Esophagus squamous epithelium (tissue), 5 donors: ENCODE measurements around the gene ANAPC16. TPM values are rescaled to one million over a fixed set of nuclear protein-coding genes. Genes with fewer than 3 reads are reported as not detected.

Source experiments
- DNase-seq: peaks from one replicate; lab custom pipeline; 2025; lab: John Stamatoyannopoulos, UW
- H3K27ac ChIP-seq, 4 donors: fragments of 200-600 bp; sonication (generic); one replicate each; pipeline ENCODE4 v1.5.1; 2016 to 2019; ENCODE audit warnings: mild to moderate bottlenecking in 1 of 4
- H3K27me3 ChIP-seq, 4 donors: fragments of 200-600 bp; sonication (generic); 1 replicate in 3 of 4; 2 replicates in 1 of 4; pipeline versions ENCODE4 v1.5.1 to v1.6.0; 2017 to 2021; ENCODE audit warnings: antibody characterized with exemption in 1 of 4
- H3K36me3 ChIP-seq, 3 donors: fragments of 200-600 bp; sonication (generic); one replicate each; pipeline ENCODE4 v1.5.1; 2016 to 2019
- H3K4me1 ChIP-seq, 3 donors: fragments of 200-600 bp; sonication (generic); one replicate each; pipeline ENCODE4 v1.5.1; 2017 to 2019
- H3K4me3 ChIP-seq, 4 donors: fragments of 200-600 bp; sonication (generic); 1 replicate in 3 of 4; 2 replicates in 1 of 4; pipeline ENCODE4 v1.5.1; 2016 to 2019; ENCODE audit warnings: mild to moderate bottlenecking in 2 of 4, moderate library complexity in 1 of 4
- H3K9me3 ChIP-seq, 3 donors: fragments of 200-600 bp; sonication (generic); one replicate each; pipeline ENCODE4 v1.5.1; 2016 to 2019
- POLR2A ChIP-seq, 4 donors: fragments of 450-650 bp; IDR thresholded peaks; one replicate each; pipeline ENCODE4 v1.6.1; 2017; ENCODE audit warnings: antibody characterized with exemption in 4 of 4, mild to moderate bottlenecking in 4 of 4, moderate library complexity in 3 of 4
- WGBS, 2 donors: methylation state at CpG; one replicate each; pipeline ENCODE4 v1.1.5; 2018; 5-methylcytosine and 5-hydroxymethylcytosine counted together
- intact Hi-C: fragments of 100-400 bp; cut with DNase I; formaldehyde crosslinking; loops from one replicate; pipeline ENCODE4 v1.15.0; 2022
- total RNA-seq, 4 donors: library from RNA; depleted of rRNA; stranded (reverse); fragments of >200 nt; gene quantifications; one replicate each; pipeline ENCODE4 v1.1.0, GENCODE V29; 2016
- TF ChIP-seq, protein P1 (sequence below), 6 experiments: fragments of 450-650 bp in 4 of 6; fragments of 200-600 bp in 2 of 6; sonication (generic) in 2 of 6; IDR thresholded peaks; one replicate each; pipeline ENCODE4 v1.5.1; 2016 to 2019; ENCODE audit warnings: antibody characterized with exemption in 6 of 6, mild to moderate bottlenecking in 4 of 6, moderate library complexity in 4 of 6
- donor health status: DM: yes; HTN: yes; CAD: no.

Gene ANAPC16
- total RNA-seq, 4 donors from 2014 or later = 34.2 to 104 (median 58.1) TPM

DNA sequence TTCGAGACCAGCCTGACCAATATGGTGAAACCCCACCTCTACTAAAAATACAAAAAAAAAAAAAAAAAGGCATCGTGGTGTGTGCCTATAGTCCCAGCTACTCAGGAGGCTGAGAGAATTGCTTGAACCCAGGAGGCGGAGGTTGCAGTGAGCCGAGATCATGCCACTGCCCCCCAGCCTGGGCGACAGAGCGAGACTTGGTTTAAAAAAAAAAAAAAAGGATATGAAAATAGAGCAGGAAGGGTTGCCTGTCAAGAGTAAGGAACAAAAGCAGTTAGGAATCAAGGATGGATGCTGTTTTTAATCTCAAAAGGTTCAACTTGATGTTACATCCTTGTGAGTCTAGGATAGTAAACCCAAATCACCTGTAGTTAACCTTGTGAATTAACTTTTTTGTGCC lies 12.0 kb downstream of the ANAPC16 start:
- H3K9me3 ChIP-seq = no peaks in the 10 kb centered on the region
- H3K27me3 ChIP-seq = no peaks in the 10 kb centered on the region
- WGBS, 2 donors = 86 to 87% methylated on average over 6 of the region's 6 CpGs
- TF ChIP-seq, protein P1, sequence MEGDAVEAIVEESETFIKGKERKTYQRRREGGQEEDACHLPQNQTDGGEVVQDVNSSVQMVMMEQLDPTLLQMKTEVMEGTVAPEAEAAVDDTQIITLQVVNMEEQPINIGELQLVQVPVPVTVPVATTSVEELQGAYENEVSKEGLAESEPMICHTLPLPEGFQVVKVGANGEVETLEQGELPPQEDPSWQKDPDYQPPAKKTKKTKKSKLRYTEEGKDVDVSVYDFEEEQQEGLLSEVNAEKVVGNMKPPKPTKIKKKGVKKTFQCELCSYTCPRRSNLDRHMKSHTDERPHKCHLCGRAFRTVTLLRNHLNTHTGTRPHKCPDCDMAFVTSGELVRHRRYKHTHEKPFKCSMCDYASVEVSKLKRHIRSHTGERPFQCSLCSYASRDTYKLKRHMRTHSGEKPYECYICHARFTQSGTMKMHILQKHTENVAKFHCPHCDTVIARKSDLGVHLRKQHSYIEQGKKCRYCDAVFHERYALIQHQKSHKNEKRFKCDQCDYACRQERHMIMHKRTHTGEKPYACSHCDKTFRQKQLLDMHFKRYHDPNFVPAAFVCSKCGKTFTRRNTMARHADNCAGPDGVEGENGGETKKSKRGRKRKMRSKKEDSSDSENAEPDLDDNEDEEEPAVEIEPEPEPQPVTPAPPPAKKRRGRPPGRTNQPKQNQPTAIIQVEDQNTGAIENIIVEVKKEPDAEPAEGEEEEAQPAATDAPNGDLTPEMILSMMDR (IDR thresholded peaks at IDR 0.05) = no peak
- no peak for TF ChIP-seq POLR2A (IDR thresholded peaks at IDR 0.05)
- peaks cover 0 to 74% (median 2%) of the 10 kb centered on the region in 3 donors for H3K36me3 ChIP-seq
- intact Hi-C loops = no loop called here
- H3K4me1 ChIP-seq = peaks cover 13 to 78% (median 24%) of the 10 kb centered on the region in 3 donors
- H3K27ac ChIP-seq = peak overlapping the region in 3 of 4 donors; percentile 54 to 69 (median 59)
- no peak for DNase-seq
- no peak overlapping the region for H3K4me3 ChIP-seq

DNA sequence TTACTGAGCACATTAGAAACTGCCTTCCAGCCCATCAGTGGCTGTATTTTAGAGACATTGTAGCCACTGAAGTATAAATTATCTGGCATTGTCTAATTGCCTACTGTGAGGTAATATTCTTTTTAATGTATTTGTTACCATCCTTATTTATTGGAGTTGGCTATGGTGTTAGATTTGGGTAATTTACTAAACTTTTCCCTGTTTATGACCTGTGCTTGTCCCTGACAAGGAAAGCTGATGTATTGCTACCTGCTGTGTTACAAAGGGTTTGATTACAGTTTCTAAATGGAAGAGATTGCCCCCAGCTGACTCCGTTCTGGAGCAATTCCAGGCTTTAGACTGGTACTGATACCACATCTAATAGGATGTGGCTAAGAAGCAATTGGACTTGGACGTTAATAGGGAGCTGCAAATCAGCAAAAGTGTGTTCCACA lies 12.5 kb downstream of the ANAPC16 start:
- Histone ChIP-seq H3K4me3 (no peak overlapping the region), H3K27me3 (no peaks in the 10 kb centered on the region), H3K9me3 (no peaks in the 10 kb centered on the region), H3K27ac (peak overlapping the region in 3 of 4 donors; percentile 54 to 69 (median 59)), H3K36me3 (peaks cover 0 to 79% (median 2%) of the 10 kb centered on the region in 3 donors), H3K4me1 (peaks cover 13 to 78% (median 20%) of the 10 kb centered on the region in 3 donors)
- intact Hi-C loops = no loop called here
- DNase-seq = no peak
- 73 to 75% methylated on average over 2 of the region's 2 CpGs for WGBS, 2 donors
- TF ChIP-seq, protein P1 (IDR thresholded peaks at IDR 0.05) = no peak
- no peak for TF ChIP-seq POLR2A (IDR thresholded peaks at IDR 0.05)

GRCh38 chr10:72229261-72230251 lies 13.7 kb downstream of the ANAPC16 start:
- Histone ChIP-seq H3K4me1 (peaks cover 8 to 66% (median 11%) of the 10 kb centered on the region in 3 donors), H3K9me3 (no peaks in the 10 kb centered on the region), H3K27me3 (no peaks in the 10 kb centered on the region), H3K27ac (peak overlapping the region in 3 of 4 donors; percentile 54 to 74 (median 69)), H3K4me3 (no peak overlapping the region), H3K36me3 (peaks cover 0 to 80% (median 12%) of the 10 kb centered on the region in 3 donors)
- intact Hi-C loops = no loop called here
- 59 to 64% methylated on average over 8 of the region's 8 CpGs for WGBS, 2 donors
- no peak for TF ChIP-seq POLR2A (IDR thresholded peaks at IDR 0.05)
- TF ChIP-seq, protein P1 (IDR thresholded peaks at IDR 0.05) = no peak
- DNase-seq = no peak

GRCh38 chr10:72233621-72234020 lies 17.8 kb downstream of the ANAPC16 start:
- H3K4me1 ChIP-seq = peaks cover 8 to 32% (median 8%) of the 10 kb centered on the region in 3 donors
- H3K27me3 ChIP-seq = no peaks in the 10 kb centered on the region
- H3K9me3 ChIP-seq = no peaks in the 10 kb centered on the region
- no peak for TF ChIP-seq POLR2A (IDR thresholded peaks at IDR 0.05)
- TF ChIP-seq, protein P1 (IDR thresholded peaks at IDR 0.05) = no peak
- peak overlapping the region in 2 of 4 donors; percentile 62 to 63 for H3K27ac ChIP-seq
- peaks cover 0 to 77% (median 20%) of the 10 kb centered on the region in 3 donors for H3K36me3 ChIP-seq
- no peak for DNase-seq
- intact Hi-C loops = no loop called here
- no peak overlapping the region for H3K4me3 ChIP-seq
